HG02588 (cell line): Measurements from ENCODE around the gene KCNE4.

Source experiments
- ATAC-seq: cut with Tn5 transposase; IDR thresholded peaks from one replicate; pipeline ENCODE4 v1.9.1; 2021; ENCODE audit warnings: mild to moderate bottlenecking, moderate library complexity; ENCODE audit not compliant: unreplicated experiment

Gene KCNE4

DNA sequence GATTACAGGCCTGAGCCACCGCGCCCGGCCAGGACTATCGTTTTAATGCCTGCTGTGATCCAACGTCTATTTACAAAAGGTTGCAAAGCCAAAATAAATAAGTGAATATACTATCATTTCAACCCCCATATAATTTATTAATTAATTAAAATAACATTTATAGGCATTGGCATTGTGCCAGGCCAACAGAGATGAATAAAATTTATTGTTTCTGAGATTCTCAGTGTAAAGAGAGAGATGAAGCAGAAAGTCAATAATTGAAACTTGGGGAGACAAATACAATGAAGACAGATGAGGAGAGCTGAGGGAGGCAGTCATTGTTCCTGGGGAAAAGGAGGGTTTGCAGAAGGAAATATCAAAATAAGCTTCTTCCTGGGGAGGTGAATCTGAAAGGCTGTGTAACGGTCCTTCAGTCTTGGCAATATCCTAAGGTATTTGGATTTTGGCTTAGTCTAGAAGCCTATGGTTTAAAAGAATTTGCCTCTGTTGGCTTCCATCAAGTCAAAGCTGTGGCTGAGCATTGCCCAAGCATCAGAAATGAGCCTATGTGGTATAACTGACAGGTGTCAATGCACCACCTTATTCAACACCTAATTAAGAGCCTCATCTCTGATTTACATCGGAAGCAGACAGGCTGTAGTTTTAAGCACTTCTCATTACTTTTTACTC lies 31.5 kb downstream of the KCNE4 start:
- no peak for ATAC-seq

- no peak for ATAC-seq
Measured at GRCh38 chr2:223084873-223085272, 32.9 kb downstream of the KCNE4 start.

DNA sequence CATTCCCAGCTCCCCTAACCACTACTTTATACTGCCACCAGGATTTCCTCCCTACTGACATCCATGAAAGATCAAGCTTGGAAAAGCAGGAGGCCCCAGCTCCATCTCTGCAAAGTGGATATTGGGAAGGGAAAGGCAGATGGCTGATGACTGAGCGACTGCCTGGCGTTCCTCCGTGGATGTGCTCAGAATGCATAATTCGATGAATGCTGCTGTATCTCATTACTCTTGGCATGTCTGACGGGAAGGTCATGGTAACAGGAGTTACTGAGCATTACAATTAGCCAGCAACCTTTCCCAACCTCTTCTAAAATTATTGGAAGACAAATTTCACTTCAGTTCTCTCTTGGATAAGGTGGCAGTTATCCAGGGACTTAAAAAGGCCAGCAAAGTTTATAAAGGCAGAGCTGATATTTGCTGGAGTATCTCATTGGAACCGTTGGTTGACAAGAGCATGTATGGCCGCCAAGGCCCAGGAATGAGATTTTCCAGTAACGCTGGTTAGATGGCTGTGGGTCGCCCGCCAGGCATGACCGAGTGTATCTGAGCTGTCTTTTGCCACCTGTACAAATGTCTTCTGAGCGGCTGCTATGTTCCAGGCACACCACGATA lies 34.5 kb downstream of the KCNE4 start:
- ATAC-seq = no peak

GRCh38 chr2:223087466-223087865 lies 35.5 kb downstream of the KCNE4 start:
- ATAC-seq = no peak

GRCh38 chr2:223088866-223089265 lies 36.9 kb downstream of the KCNE4 start:
- no peak for ATAC-seq

GRCh38 chr2:223090039-223090438 lies 38.0 kb downstream of the KCNE4 start:
- no peak for ATAC-seq

DNA sequence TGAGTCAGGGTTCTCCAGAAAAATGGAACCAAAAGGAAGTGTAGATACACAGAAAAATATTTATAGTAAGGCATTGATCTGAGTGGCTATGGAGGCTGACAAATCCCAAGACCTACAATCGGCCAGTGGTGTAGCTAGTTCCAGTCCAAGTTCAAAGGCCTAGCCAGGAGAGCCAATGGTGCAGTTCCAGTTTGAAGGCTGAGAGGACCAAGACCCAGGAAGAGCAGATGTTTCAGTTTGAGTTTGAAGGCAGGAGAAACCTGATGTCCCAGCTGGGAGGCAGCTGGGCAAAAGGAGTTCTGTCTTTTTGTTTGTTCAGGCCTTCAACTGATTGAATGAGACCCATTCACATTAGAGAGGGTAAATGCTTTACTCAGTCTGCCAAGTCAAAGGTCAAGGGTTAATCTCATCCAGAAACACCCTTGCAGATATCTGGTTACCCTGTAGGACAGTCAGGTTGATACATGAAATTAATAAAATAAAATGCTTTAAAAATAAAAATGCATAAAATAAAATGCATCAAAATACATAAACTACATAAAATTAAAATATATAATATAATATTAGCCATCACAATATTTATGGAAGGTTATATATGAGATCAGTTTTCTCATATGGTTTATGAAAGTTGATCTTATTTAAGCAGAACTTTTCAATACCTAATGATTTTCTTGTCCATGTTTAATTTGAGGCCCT lies 38.7 kb downstream of the KCNE4 start:
- no peak for ATAC-seq

- no peak for ATAC-seq
Measured at GRCh38 chr2:223092667-223093066, 40.7 kb downstream of the KCNE4 start.

DNA sequence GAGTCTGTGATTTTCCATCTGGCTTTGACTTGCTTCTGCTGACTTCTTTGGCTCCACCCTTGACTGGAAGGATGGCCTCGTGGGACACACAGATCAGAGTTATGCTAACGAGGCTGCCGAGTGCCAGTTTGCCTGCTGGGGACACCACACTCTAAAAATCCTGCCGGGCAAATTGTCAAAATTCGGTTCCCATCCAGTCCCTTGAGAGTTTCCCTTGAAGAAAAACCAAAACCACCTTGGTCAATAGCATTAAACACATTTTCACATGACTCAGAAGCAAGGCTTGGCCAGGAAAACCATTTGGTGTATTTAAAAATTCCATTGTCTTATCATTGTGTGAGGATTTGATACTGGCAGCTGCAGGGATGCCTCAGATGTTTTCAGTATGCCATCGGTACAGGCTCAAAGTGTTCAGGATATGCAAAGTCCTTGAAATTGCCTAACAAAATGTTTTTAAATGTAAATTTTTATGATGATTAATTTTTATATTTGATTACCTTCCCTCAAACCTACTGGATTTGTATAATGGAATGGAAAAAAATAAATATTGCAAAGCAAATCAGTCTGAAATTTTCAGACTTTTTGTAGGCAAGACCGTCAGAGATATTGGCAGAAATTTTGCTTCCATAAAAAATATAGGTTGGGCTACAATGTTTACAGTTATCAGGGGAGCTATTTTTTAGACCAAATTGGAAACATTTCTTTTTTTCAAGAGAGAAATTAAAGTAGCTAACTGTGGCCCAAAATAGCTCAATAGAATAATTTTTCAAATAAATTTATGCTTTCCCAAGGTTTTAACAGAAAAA lies 41.6 kb downstream of the KCNE4 start:
- ATAC-seq = no peak

- ATAC-seq = no peak
Measured at GRCh38 chr2:223095207-223095606, 43.2 kb downstream of the KCNE4 start.

DNA sequence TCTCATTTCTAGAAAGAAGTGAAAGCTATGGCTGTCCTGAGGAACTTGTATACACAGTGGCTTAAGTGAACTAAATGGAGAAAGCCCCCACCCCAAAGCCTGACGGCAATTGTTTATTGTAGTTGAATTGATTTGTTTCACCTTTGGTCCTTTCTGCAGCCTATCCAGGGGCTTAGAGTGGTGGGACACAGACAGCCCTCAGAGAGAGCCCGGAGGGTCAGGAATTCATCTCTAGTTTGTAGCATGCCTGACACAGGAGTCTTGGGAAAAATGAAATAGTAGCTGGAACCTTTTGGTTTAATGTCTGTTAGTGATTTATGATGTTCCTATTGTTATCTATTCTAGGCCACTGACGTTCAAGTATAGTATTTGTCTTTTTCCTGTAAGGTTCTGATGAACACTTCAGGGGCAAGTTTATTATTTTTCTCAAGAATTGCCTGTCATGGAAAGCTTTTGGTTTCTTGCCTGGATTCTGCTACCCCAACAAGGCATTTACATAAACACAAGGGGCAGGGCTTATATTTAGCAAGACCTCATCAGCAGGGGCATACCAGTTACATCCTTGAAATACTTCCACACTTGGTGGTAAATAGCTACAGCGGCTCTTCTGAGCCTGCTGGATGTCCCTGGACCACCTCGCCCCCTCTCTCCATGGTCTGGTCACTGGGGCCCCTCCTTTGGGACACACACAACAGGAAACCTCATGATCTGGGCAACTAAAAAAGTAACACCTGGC lies 44.4 kb downstream of the KCNE4 start:
- ATAC-seq = no peak

GRCh38 chr2:223097888-223098383 lies 45.9 kb downstream of the KCNE4 start:
- no peak for ATAC-seq

DNA sequence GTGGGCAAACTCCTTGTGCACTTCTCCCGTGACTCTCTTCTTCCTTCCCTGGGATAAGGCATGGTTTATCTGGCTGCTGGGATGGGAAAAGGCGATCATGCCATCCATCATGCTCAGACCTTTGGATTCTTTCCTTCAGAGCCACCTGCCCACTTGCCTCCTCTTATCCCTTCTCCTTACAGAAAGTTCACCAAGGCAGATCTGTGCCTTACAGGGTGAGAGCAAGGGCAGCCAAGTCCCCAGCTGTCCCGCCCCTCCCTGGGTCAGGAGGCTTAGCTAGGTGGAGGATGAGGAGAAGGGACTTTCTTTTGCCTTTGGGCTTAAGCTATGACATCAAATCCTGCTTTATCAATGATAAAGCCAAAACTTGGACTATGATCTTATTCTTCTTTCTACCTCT lies 47.6 kb downstream of the KCNE4 start:
- no peak for ATAC-seq

DNA sequence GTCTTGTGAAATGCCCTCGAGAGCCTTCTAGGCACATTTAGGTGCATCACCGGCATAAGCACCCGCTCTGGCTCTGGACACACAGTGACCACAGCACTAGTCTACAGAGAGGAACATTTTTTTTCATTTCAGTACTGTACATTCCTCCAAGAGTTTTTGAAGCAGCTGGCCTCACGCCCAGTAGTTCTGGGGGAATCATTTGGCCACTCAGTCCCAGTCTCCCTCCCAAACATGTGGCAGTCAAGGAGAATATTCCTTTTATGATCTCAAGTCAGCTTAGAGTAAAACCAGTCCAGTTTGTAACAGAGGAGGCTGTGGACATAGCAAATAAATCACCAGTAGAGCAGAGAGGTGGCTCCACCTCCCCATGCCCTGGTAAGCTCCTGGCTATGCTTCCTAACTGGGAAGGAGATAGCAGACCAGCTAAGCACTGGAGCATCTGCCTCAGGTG lies 48.1 kb downstream of the KCNE4 start:
- ATAC-seq = no peak

DNA sequence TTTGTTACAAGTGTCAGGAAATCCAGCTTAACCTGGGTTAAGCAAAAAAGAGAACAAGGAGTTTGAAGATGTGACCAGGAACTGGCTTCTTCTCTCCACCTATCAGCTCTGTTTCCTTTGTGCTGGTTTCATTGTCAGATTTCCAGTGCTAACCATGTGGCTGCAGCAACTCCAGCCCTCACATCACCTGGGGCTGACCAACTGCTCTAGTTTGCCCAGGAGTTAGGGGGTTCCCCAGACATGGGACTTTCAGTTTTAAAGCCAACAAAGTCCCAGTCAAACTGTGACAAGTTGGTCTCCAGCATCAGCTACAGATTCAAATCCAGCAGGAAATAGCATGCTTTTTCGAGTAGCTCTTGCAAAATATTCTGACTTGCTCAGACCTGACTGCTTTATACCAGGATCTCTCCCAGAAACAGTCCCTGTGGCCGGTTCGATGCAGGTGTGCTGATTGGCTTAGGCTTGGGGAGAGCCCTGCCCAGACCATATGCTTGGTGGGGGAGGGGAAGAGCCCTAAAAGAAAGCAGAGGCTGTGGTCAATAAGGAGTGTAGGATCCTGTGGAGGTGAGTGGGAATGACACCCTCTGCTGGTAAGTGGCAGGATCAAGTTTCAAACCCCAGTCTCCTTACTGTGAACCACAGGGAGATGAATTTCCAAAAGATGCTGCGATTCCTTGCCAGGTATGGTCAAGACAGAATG lies 49.5 kb downstream of the KCNE4 start:
- peak; percentile 91 for ATAC-seq

GRCh38 chr2:223102040-223102400 lies 50.0 kb downstream of the KCNE4 start:
- ATAC-seq = no peak

GRCh38 chr2:223102450-223102849 lies 50.5 kb downstream of the KCNE4 start:
- no peak for ATAC-seq

DNA sequence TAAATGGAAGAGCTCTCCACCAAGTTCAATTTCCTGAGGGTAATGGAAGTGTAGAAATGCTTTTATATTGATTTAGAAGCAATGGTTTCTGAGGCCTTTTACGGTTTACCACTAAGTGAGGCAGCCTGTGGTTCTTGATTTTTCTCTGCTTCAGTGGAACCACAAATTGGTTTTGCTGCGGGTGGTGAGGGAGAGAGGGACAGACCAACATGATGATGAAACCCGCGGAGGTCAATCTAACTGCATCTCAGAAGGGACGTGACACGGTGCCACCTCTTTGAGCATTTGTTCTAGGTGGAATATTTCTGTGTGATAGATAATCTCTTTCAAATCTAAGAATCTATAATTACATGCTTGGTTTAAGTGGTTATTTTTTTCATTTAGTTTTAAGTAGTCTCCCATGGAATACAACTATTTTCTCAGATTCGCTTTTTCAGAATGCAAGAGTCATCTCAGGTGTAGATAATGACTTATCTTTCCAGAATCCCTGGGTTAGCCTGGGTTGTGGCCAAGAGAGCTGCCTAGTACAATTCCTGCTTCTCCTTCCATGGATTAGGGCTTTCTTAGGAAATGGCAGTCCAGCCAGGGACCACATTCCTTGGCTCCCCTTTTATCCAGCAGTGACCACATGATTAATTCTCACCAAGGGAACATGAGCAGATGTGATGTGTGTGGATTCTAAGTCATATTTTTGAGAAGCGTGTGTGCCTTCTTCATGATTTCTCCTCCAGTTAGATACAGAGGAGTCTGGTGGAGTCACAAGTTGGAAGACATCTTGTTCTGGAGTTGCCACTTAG lies 52.5 kb downstream of the KCNE4 start:
- no peak for ATAC-seq
